Uterus (tissue), 2 donors: ENCODE data around the gene DDX31.

ENCODE experiments used
- CTCF ChIP-seq, 4 experiments: fragments of 200-600 bp in 2 of 4; fragments of 450-650 bp in 2 of 4; sonication (generic) in 2 of 4; IDR thresholded peaks; one replicate each; pipeline ENCODE4 v1.5.1; 2016 to 2019; ENCODE audit warnings: antibody characterized with exemption in 4 of 4, mild to moderate bottlenecking in 2 of 4, moderate library complexity in 1 of 4
- POLR2A ChIP-seq, 2 donors: fragments of 450-650 bp; IDR thresholded peaks; one replicate each; pipeline ENCODE4 v1.6.1; 2016; ENCODE audit warnings: antibody characterized with exemption in 2 of 2, mild to moderate bottlenecking in 1 of 2, moderate library complexity in 1 of 2

- TF ChIP-seq POLR2A (IDR thresholded peaks at IDR 0.05), result no peak
- no peak for TF ChIP-seq CTCF (IDR thresholded peaks at IDR 0.05)
Observed at GRCh38 chr9:132594412-132594811, 75.4 kb downstream of the DDX31 start.
